Ramos (cell line): Measurements from ENCODE around the gene KLHL26.

Experiments used
- in situ Hi-C: fragments of 300-500 bp; cut with MboI; formaldehyde crosslinking; loops from one replicate; pipeline ENCODE4 v1.14.3; 2022; ENCODE audit warnings: low sequenced_read_pairs; ENCODE audit not compliant: unreplicated experiment

The KLHL26 gene

GRCh38 chr19:18612051-18612771 lies 24.6 kb upstream of the KLHL26 start:
- in situ Hi-C loops: no loop called here

GRCh38 chr19:18612772-18613588 lies 23.8 kb upstream of the KLHL26 start, which contains the start of gene TMEM59L:
TMEM59L (plus strand) TSS chr19:18612870; CDS start chr19:18612959, 89 bp downstream.
- in situ Hi-C loops: no loop called here

- in situ Hi-C loops: no loop called here
Observed at GRCh38 chr19:18613589-18614234, 23.1 kb upstream of the KLHL26 start.

- in situ Hi-C loops: no loop called here
Observed at GRCh38 chr19:18616023-18616422, 20.8 kb upstream of the KLHL26 start.

GRCh38 chr19:18617562-18617961 lies 19.3 kb upstream of the KLHL26 start:
- in situ Hi-C loops: no loop called here

GRCh38 chr19:18618236-18618635 lies 18.6 kb upstream of the KLHL26 start:
- in situ Hi-C loops: no loop called here

- in situ Hi-C loops: no loop called here
Observed at GRCh38 chr19:18620311-18620710, 16.5 kb upstream of the KLHL26 start.

- in situ Hi-C loops: no loop called here
Observed at GRCh38 chr19:18620902-18621301, 15.9 kb upstream of the KLHL26 start.

- in situ Hi-C loops: no loop called here
Observed at GRCh38 chr19:18626906-18627305, 9.9 kb upstream of the KLHL26 start.

GRCh38 chr19:18629166-18630088 lies 7.4 kb upstream of the KLHL26 start:
- in situ Hi-C loops: no loop called here

GRCh38 chr19:18633321-18633720 lies 3.5 kb upstream of the KLHL26 start:
- in situ Hi-C loops: no loop called here

- in situ Hi-C loops: no loop called here
Observed at GRCh38 chr19:18634612-18635297, 2.1 kb upstream of the KLHL26 start.

- in situ Hi-C loops: no loop called here
Observed at GRCh38 chr19:18635831-18636182, 1.0 kb upstream of the KLHL26 start.

- in situ Hi-C loops: no loop called here
Observed at GRCh38 chr19:18636183-18636968, 452 bp upstream of the KLHL26 start.

- in situ Hi-C loops: no loop called here
Observed at GRCh38 chr19:18637673-18638630, 1.1 kb downstream of the KLHL26 start.

GRCh38 chr19:18639706-18640243 lies 2.9 kb downstream of the KLHL26 start:
- in situ Hi-C loops: no loop called here
